HG03060 (cell line): ENCODE results near the gene PIP5K1C.

Experiments
- ATAC-seq: cut with Tn5 transposase; IDR thresholded peaks from one replicate; pipeline ENCODE4 v1.9.1; 2021; ENCODE audit warnings: low read depth, moderate number of reproducible peaks; ENCODE audit not compliant: unreplicated experiment

Gene PIP5K1C

DNA sequence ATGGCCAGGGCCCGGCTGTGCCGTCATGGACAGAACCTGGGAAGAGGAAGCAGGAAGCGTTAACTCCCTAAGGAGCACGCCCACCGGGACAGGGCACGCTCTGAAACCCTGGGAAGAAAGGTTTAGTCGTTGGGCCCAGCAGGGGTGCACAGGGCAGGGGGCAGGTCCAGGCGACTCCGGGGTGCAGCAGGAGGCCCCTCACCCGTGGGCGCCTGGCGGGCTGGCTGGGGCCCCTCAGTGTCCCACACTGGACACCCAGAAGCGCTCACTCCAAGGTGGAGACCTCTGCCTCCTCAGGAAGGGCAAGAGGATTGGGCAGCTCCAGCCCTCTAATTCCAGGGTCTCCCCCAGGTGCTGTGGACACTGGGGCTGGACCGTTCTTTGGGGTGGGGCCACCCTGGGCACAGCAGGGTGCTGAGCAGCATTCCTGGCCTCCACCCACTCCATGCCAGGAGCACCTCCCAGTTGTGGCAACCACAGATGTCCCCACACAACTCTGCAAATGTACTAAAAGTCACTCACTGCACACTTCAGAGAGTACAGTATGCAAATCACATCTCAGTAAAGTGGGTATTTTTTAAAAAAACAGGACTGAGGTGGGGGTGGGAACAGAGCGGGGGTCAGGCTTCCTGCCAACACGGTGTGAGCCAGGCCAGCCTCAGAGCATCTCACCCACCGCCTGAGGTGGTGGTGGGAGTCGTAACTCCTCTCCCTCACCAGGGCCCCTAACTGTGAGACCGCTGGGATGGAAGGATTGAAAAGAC is 35.2 kb downstream of the PIP5K1C start:
- ATAC-seq = no peak

DNA sequence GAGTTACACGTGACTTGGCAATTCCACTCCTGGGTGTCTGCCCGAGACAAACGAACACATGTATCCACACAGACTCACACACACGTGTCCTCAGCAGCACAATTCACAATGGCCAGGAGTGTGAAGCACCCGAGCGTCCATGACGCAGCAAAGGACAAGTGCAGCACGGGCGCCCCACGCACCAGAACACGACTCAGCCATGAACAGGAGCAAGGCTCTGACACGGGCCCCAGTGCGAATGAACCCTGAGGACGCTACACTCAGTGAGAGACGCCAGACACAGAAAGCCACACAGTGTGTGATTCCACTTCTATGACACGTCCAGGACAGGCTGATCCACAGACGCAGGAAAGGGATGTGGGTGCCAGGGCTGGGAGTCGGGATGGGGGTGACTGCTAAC is 36.4 kb downstream of the PIP5K1C start:
- ATAC-seq = no peak

DNA sequence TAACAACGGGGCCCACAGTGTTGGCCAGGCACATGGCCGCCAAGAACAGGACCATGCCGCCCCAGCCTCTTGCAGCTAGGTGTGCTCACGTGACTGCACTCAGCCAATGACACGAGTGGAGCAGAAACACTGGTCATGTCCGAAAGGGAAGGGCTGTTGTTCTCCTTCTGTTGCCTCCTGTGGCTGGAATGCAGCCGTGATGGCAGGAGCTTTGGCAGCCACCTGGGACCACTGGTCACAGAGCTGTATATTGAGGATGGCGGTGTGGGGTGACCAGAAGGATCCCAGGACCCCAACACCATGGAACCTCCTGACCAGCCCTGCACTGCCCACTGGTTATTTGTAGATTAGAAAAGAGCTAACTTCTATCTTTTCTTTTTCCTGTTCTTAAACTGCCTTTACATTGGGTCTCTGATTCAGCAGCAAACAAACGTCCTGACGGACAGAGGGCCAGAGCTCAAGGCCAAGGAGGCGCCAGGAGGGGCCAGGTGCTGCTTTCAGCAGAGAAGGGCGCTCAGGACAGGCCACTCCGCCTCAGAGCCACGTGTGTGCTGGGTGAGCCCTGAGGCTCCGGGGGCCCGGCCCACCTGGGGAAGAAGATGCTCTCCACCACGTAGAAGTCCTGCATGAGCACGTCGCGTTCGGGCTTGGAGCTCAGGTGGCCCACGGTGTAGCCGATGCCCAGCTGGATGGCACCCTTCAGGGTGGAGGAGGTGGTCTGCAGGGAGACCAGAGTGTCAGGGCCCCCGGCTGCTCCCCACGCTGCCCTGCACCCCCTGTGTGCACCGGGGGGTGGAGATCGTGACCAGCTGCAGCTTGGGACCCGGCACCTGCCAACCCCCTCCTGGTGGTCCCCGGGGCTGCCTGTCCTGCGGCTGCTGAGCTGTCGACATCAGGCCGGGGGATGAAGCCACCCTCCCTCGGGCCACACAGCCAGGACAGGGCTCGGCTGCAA is 38.7 kb downstream of the PIP5K1C start:
- no peak for ATAC-seq

GRCh38 chr19:3660493-3661219 is 39.6 kb downstream of the PIP5K1C start:
- no peak for ATAC-seq

DNA sequence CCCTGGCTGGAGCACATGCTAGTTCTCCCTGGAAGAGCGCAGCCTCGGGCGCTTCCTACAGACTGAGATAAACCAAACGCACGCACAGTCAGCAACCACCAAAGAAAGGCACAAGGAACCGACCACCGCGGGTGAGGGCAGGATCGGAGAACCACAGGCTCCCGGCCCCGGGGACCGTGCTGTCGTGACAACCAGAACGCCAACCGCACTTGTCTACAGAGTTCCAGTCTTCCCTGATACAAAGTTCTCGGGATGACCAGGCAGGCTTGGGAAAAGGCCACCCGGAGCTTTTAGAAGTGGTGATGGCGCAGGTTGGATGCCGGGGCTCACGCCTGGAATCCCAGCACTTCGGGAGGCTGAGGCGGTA is 40.5 kb downstream of the PIP5K1C start:
- ATAC-seq = no peak

- ATAC-seq = no peak
Measured at GRCh38 chr19:3658870-3659745, 41.2 kb downstream of the PIP5K1C start.

DNA sequence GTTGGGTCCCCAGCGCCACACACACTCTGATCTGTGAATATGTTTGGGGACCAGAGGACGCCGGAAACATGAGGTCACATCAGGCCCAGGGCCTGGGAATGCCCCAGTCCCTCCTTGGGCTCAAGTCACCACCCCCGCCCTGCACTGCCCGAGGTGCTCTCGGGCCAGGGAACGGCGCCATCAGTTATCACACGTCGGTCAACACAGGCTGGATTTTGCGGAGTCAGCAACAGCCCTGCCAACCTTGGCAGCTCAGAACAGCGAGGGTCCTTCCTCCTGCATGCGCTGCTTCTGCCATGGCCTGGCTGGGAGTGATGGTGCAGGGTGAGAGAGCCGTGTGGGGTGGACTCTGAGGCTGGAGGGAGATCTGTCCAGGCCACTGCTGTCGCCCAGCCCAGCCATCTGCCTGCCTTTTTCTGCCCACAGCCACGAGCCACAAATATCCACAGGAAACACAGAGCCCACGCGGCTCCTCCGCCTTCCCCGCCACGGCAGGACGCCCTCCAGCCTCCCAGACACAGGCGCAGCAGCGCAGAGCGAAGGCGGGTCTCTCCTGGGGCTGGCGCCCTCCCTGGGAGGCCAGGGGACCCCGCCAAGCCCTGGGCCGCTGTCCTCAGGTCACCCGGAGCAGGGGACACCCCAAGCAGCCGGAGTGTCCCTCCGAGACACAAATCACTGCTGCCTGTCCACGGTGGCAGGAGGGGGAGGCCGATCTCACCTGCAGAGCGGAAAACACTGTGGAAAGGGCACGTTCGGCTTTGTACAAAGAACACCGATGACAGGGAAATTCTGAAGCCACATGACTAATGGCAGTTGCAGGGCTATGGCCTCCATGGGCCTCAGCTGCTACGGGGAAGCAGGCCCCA is 42.0 kb downstream of the PIP5K1C start:
- ATAC-seq = no peak

GRCh38 chr19:3657395-3657769 is 42.9 kb downstream of the PIP5K1C start:
- no peak for ATAC-seq

DNA sequence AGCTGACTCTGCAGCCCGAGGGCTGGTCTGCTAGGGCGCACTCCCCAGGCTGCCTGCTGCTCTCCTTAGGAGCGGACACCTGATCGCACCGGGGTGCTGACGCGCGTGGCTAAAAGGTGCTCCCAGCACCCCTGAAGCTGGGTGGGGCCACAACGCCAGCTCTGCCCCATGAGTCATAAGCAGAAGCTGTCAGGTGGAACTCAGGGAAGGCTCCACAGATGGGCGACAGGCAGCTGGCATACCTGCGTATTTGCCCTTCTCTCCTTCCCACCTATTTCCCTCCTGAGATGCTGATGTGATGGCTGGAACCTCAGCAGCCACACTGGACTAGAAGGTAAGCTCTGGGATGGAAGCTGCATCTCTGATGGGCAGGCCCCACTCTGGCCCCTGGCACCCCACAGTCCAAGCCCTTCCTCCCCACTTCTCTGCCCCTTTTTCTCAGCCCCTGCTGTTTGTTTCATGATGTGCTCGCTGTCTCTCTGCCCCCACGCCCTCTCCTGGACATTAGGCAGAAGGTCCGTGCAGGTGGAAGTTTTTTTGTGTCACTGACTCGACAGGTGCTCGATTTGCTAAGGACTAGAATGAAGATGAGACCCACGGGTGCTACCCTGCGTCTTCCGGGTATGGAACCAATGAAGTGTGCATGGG is 43.4 kb downstream of the PIP5K1C start:
- no peak for ATAC-seq

DNA sequence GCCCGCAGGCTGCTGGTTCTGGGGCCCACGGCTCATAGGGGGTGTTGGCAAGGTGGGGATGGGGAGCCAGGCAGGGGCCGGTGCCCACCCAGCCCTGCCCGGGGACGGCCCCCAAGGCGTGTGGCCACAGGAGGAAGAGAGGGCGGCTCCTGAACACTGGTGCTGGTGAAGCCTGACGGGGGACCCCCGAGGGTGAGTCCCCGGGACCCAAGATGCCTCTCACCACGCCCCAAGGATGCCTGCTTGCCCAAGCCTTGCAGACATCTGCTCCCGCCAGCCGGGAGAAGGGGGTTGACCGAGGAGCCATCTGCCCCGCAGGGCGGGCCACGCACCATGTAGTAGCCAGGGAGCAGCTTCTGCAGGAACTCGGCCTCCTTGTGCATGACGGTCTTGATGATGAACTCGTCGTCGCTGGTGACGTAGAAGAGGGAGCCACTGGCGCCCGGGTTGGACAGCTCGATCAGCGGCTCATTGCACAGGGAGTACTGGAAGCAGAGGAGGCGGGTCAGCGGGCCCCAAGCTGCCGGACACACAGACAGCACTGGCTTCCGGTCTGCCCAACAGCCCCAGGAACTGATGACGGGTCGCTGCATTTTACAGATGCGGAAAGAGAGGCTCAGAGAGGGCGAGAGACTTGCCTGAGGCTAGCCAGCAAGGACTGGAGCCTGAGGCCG is 44.1 kb downstream of the PIP5K1C start:
- ATAC-seq = no peak

DNA sequence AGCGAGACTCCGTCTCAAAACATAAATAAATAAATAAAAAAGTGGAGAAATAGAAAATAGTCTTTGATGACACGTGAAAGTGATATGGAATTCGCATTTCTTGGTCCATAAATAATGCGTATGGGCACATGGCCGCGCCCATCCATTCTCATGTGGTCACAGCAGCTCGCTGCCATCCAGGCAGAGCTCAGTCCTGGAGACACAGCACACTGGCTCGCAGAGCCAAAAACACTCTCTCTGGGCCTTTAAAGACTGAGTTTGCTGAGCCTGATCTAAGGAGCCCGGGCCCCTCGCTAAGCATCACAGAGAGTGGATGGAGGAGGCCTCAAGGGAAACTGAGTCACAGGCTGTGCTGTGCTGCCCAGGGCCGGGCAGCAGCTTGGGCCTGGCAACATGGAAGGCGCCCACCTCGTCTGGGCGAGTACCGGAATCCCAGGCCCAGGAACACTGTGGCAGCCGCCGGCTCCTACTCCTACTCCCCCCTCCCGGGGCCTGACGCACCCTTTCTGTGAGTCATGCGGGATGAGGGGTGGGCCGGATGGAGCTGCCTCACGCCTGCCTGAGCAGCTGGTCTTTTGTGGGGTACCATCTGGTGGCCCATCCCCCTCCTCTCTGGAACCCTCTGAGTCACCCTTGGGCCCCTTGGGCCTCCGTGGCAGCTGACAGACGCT is 44.7 kb downstream of the PIP5K1C start:
- no peak for ATAC-seq

DNA sequence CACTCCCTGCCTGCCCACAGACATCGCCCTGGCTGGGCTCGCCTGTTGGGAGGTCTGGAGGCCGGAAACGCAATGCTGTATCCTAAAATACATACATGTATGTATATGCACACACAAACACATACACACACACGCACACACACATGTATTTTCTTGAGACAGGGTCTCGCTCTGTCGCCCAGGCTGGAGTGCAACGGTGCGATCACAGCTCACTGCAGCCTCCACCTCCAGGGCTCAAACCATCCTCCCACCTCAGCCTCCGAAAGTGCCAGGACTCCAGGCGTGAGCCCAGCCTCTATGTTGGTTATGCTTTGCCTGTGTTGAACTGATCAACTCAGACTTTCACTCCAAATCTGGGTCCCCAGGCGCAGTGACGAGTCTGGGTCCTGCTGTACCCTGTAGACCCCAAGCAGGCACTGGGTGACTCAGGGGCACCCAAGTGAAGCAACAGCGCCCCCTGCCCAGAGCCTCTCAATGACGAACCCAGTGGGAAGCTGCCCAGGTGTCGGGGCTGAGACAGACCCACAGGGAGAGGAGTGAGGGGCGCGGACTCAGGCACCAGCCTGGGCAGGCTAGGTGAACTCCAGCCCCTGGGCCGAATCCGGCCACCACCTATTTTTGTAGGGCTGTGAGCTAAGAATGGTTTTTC is 46.3 kb downstream of the PIP5K1C start:
- ATAC-seq = no peak

DNA sequence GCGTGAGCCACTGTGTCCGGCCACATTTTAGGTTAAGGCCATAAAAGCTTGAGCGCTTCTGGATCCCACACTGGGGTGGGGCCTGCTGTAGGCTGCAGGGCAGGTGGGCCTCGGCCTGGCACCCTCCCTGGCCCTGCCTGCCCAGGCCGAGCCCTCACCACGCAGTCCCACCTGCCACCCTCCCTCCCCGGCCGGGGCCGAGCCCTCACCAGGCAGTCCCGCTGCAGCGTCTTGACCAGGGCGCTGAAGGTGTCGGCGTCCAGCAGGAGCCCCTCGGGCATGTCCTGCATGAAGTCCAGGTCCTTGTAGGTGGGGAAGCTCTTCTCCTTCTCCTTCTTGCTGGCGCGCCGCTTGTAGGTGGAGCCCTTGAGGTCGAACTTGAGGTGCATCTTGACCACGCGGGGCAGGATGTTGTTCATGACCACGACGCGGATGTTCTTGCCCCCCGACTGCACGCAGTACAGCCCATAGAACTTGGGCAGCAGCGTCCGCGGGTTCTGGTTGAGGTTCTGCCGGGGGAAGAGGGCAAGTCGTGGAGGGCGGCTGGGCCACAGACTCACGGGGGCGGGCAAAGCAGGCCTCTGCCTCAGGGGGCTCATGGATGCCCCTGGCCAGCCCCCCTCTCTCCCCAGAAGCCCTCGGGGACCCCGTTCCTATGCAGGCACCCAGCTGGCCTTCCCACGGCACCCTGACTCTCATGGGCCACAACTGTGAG is 47.0 kb downstream of the PIP5K1C start:
- ATAC-seq = no peak

- no peak for ATAC-seq
Measured at GRCh38 chr19:3652422-3652821, 47.8 kb downstream of the PIP5K1C start.

DNA sequence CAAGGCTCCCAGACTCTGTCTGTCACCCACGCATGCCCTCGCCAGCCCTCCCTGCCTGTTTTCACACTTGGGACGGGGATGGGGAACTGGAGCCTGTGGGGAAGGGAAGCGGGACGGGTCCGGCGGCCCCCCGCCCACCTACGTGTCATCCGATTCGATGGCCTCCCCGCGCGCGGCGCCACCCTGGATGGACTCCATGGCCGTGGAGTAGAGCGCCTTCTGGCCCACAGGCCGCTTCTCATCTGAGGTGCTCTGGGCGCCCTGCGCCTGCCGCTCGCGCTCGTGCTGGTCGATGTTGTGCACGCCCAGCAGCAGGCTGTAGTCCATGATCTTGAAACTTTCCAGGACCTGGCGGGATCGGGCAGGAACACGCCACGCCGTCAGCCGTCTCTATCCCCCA is 48.6 kb downstream of the PIP5K1C start:
- ATAC-seq = no peak

DNA sequence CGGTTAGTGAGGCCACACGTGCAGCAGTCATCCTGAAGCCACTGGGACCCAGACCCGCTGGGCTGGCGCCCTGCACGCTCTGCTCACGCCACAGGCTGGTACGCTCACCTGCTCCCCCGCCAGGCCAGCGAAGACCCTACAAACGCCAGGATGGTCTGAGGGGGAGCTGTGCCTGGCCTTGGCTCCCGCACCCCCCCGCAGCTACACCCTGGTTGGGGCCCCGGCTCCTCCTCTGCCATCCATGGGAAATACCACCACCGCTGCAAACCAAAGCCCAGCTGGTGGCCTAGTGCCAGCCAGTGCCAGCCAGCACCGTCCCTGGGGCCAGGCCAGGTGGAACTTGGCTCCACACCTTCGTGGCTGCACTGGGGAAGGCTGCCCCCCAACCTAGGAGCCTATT is 50.4 kb downstream of the PIP5K1C start:
- no peak for ATAC-seq
